Testis (tissue), 2 donors: ENCODE results near the gene APPL1.

Source experiments
- POLR2A ChIP-seq: fragments of 450-650 bp; IDR thresholded peaks from one replicate; pipeline ENCODE4 v1.6.1; 2017; ENCODE audit warnings: antibody characterized with exemption, mild to moderate bottlenecking, moderate library complexity
- TF ChIP-seq, protein P1 (sequence below), 3 experiments: fragments of 450-650 bp in 2 of 3; fragments of 200-600 bp in 1 of 3; sonication (generic) in 1 of 3; IDR thresholded peaks; one replicate each; pipeline ENCODE4 v1.5.1; 2016 to 2019; ENCODE audit warnings: antibody characterized with exemption in 3 of 3, mild to moderate bottlenecking in 2 of 3, moderate library complexity in 1 of 3

DNA sequence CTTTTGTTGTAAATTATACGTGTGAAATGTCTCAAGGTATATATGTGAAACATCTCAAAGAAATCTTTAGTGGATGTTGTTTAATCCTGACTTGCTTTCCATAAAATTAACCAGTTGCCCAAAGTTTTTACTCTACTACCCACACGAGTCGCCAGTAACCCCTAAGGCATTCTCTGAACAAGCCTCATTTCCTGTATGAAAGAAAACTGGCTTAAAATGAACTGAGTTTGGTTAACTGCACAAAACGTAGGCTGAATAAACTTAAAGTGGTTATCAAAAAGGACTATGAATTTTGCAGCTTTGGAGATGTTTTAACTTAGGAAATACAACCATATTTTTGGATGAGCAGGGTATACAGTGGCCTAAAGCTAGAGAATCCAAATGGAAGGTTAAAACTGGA, 2.7 kb upstream of the APPL1 start:
- TF ChIP-seq, protein P1, sequence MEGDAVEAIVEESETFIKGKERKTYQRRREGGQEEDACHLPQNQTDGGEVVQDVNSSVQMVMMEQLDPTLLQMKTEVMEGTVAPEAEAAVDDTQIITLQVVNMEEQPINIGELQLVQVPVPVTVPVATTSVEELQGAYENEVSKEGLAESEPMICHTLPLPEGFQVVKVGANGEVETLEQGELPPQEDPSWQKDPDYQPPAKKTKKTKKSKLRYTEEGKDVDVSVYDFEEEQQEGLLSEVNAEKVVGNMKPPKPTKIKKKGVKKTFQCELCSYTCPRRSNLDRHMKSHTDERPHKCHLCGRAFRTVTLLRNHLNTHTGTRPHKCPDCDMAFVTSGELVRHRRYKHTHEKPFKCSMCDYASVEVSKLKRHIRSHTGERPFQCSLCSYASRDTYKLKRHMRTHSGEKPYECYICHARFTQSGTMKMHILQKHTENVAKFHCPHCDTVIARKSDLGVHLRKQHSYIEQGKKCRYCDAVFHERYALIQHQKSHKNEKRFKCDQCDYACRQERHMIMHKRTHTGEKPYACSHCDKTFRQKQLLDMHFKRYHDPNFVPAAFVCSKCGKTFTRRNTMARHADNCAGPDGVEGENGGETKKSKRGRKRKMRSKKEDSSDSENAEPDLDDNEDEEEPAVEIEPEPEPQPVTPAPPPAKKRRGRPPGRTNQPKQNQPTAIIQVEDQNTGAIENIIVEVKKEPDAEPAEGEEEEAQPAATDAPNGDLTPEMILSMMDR (IDR thresholded peaks at IDR 0.05) = no peak
- no peak for TF ChIP-seq POLR2A
